NCI-H1436 treated with DMSO at 0.1 percent for 48 hours (cell line): ENCODE data around the gene NELFCD.
"Not testable (repeated sequence)": the region's sequence is repeated elsewhere in the genome, so short reads cannot be mapped to it uniquely, and the experiment has no call there.

Experiments used
- DNase-seq: peaks from one replicate; lab custom pipeline; 2025; lab: John Stamatoyannopoulos, UW

NELFCD gene

GRCh38 chr20:59010321-59010994 is 29.4 kb downstream of the NELFCD start:
- DNase-seq, result no peak

GRCh38 chr20:59010995-59011873 is 30.2 kb downstream of the NELFCD start:
- DNase-seq, result no peak

- not testable (repeated sequence) for DNase-seq
Observed at GRCh38 chr20:59011874-59012157, 30.8 kb downstream of the NELFCD start.

DNA sequence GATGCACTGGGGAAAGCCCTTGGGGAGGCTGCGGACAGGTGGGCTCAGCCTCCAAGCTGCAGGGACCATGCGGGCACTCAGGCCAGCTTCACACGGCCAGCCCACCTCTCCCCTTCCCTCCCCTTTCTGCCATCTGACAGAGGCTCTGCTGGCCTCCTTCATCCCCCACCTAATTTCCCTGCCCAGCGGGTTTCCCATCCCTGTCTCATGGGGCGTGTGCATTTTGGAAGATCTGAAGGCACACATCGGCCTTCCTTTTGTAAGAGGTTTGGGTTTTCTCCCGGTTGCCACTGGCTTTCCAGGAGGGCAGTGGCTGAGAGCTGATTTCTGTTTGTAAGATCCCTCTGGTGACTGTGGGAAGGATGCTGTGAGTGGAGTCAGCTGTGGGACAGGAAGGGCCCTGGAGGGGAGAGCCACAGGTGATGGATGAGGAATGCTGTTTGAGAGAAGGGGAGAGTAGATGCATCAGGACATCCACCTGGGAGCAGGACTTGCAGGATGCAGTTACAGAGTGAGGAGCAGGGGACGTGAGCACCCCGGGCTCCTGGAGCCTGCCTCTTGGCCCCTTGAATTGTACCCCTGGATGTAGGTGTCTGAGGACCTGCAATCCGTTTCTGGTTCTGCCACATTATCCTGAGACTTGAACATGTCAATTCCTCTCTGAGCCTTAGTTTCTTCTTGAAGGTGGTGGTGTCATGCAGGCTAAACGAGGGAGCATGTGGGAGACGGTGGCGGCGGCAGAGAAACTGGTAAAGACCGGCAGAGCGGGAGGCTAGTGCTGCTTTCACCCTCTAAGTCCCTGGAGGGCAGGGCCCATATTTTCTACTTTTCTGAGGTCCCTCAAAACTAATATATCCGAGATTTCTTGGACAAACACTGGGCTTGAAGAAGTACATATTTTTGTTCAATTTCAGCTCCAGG is 32.2 kb downstream of the NELFCD start:
- DNase-seq, result no peak

DNA sequence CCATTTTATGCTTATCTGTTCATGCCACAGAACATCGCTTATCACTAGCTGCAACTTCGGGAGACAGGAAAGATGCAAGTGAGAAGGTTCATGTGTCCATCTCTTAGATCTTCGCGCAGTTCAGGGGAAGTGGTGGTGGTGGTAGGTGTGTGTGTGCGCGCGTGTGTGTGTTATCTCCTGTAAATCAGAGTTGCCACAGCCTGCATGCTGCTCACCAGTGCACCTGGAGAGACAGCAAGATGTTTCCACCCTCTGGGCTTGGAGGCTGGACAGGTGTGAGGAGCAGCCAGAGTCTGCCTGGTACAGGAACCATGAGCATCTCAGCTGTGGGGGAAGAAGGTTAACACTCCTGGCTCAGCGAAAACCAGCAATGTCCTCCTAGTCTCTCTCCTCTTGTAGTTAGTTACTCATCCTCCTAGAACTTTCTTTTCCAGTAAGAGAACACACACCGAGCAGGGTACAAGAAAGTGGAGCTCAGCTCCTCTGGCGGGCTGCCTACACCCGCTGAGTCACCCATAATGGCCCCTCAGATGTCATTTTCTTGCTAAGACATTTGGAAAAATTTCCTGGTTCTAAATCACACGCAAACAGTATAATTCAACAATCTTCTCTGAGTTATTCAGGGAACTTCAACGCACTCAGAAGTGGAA is 33.0 kb downstream of the NELFCD start:
- no peak for DNase-seq

- DNase-seq, result no peak
Observed at GRCh38 chr20:59014680-59015389, 33.8 kb downstream of the NELFCD start.

DNA sequence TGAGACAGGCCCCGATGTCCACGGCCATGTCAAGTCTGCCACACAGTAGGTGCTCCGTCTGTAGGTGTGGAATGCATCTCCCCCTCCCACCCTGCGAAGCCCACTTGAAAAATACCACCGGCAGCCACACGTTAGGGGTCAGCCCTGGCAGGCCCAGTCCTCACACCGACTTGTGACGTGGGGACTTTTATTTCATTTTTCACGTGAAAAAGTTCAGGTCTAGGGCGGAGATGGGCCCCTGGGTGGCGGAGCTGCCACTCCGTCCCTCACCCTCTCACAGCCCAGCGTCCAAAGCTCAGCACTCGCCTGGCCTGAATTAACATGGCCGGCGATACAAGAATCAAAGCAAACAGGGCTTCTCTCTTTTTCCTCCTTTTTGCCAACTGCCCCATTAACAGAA is 34.4 kb downstream of the NELFCD start:
- DNase-seq, result no peak

- DNase-seq, result no peak
Observed at GRCh38 chr20:59015812-59016711, 35.0 kb downstream of the NELFCD start.

GRCh38 chr20:59016795-59017492 is 35.9 kb downstream of the NELFCD start:
- no peak for DNase-seq

DNA sequence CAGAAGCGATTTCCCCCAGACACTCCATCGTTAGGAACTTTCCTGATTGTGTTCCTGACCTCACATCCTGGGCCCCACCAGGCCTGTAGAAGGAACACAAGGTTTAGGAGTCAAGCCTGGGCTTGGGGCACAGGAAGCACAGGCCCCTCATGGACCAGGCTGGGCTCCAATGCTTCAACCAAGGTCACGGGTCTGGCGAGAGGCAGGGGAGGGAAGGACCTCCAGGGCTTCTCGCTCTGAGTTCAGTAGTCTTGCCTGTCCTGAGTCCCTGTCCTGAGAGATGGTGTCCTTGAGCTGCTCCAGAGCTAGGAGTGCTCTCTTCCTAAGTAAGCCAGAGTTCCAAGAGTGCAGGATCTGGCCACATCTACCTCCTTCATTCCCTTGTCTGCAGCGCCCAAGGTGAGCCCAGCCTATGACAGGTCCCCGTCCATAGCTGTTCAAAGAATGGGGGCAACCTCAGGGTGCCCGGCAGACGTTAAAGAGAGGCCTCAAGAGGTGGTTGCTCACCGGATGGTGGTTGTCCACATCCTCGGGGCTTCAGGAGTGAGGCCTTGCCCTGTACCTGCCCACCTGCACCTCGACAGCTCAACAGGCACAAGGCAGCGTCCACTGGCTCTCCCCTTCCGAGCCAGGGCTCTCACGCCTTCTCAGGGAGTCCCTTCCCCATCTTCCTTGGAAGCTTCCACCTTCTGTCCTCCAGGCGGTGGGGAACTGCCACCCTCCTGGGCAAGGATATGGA is 36.6 kb downstream of the NELFCD start:
- DNase-seq, result no peak

- no peak for DNase-seq
Observed at GRCh38 chr20:59018817-59019216, 37.8 kb downstream of the NELFCD start.

- no peak for DNase-seq
Observed at GRCh38 chr20:59019217-59019616, 38.2 kb downstream of the NELFCD start, which contains the start of gene TUBB1. Gene TUBB1 (plus strand): TSS chr20:59019429. CDS start chr20:59019523, 94 bp downstream.

GRCh38 chr20:59020938-59021551 is 40.0 kb downstream of the NELFCD start:
- DNase-seq, result no peak

DNA sequence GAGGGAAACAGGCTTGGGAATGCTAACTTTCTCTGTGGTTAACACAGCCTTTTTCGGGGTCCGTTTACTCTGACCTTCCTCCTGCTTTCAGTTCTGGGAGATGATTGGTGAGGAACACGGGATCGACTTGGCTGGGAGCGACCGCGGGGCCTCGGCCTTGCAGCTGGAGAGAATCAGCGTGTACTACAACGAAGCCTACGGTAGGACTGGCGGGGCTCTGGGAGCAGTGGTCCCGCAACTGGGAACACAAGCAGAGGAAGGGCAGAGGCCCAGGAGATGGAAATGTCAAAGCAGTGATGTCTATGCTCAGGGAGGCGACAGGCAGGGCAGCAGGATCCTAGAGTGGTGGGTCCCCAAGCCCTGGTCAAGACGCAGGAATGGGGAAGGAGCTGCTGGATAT is 41.7 kb downstream of the NELFCD start:
- DNase-seq, result no peak

GRCh38 chr20:59023616-59024015 is 42.6 kb downstream of the NELFCD start:
- DNase-seq, result no peak

- no peak for DNase-seq
Observed at GRCh38 chr20:59024111-59024530, 43.1 kb downstream of the NELFCD start.

- DNase-seq, result no peak
Observed at GRCh38 chr20:59025086-59025485, 44.0 kb downstream of the NELFCD start.

- DNase-seq, result no peak
Observed at GRCh38 chr20:59025511-59025910, 44.5 kb downstream of the NELFCD start.
